GM23338 (cell line): ENCODE measurements around the gene CBX2.

Experiments
- EZH2 ChIP-seq: fragments of 200-600 bp; sonication (generic); IDR thresholded peaks from one replicate; pipeline ENCODE4 v1.8.0; 2017; ENCODE audit warnings: antibody characterized with exemption, mild to moderate bottlenecking, low read depth; ENCODE audit not compliant: unreplicated experiment
- STAT1 ChIP-seq: IDR thresholded peaks from one replicate; pipeline ENCODE4 v1.6.1; 2016; ENCODE audit warnings: antibody characterized with exemption; ENCODE audit not compliant: unreplicated experiment

GRCh38 chr17:79832218-79833109 is 54.5 kb downstream of the CBX2 start:
- TF ChIP-seq STAT1 (no peak), EZH2 (peak; percentile 61)
